ENCODE measurements around the gene MECP2.
A peak's percentile ranks its signal among the peaks of the same experiment; 100 is the strongest.

Gene MECP2

GRCh38 chrX:154074199-154074598, 23.3 kb downstream of the MECP2 start:
- no peak for DNase-seq
- intact Hi-C loops (cut with DNase I): no loop called here

GRCh38 chrX:154072192-154072591, 25.3 kb downstream of the MECP2 start:
- intact Hi-C loops (cut with DNase I): no loop called here
- no peak for DNase-seq

- DNase-seq: no peak
- intact Hi-C loops (cut with DNase I): no loop called here
These were observed 29.0 kb downstream of the MECP2 start for GRCh38 chrX:154068560-154068959.

- intact Hi-C loops (cut with DNase I): no loop called here
- no peak for DNase-seq
These were observed 32.7 kb downstream of the MECP2 start for GRCh38 chrX:154064637-154065435.

GRCh38 chrX:154063234-154063633, 34.3 kb downstream of the MECP2 start:
- intact Hi-C loops (cut with DNase I): no loop called here
- DNase-seq: no peak

GRCh38 chrX:154061801-154062200, 35.7 kb downstream of the MECP2 start:
- intact Hi-C loops (cut with DNase I): no loop called here
- no peak for DNase-seq

GRCh38 chrX:154059729-154060245, 37.7 kb downstream of the MECP2 start:
- intact Hi-C loops (cut with DNase I): no loop called here
- no peak for DNase-seq

GRCh38 chrX:154059231-154059630, 38.3 kb downstream of the MECP2 start:
- intact Hi-C loops (cut with DNase I): no loop called here
- DNase-seq: no peak

GRCh38 chrX:154058214-154058997, 39.1 kb downstream of the MECP2 start:
- intact Hi-C loops (cut with DNase I): no loop called here
- no peak for DNase-seq

- no peak for DNase-seq
- intact Hi-C loops (cut with DNase I): no loop called here
These were observed 39.7 kb downstream of the MECP2 start for GRCh38 chrX:154057791-154058190.

GRCh38 chrX:154056770-154057241, 40.7 kb downstream of the MECP2 start:
- no peak for DNase-seq
- intact Hi-C loops (cut with DNase I): no loop called here

- DNase-seq: peak; percentile 27 to 88 (median 72)
- intact Hi-C loops (cut with DNase I): no loop called here
These were observed 46.2 kb downstream of the MECP2 start for GRCh38 chrX:154051201-154051810.

- no peak for DNase-seq
- intact Hi-C loops (cut with DNase I): no loop called here
These were observed 47.4 kb downstream of the MECP2 start for GRCh38 chrX:154050113-154050495.

GRCh38 chrX:154049209-154050112, 48.1 kb downstream of the MECP2 start:
- intact Hi-C loops (cut with DNase I): no loop called here
- no peak for DNase-seq

GRCh38 chrX:154048398-154048797, 49.1 kb downstream of the MECP2 start:
- DNase-seq: no peak
- intact Hi-C loops (cut with DNase I): no loop called here

- intact Hi-C loops (cut with DNase I): no loop called here
These were observed 50.4 kb downstream of the MECP2 start for GRCh38 chrX:154046940-154047610.

GRCh38 chrX:154046031-154046781, 51.3 kb downstream of the MECP2 start:
- peak in 6 of 42 donors; percentile 3 to 49 (median 25) for DNase-seq
- intact Hi-C loops (cut with DNase I): no loop called here

More at GRCh38 chrX:154046940-154047610, 50.4 kb downstream of the MECP2 start:
- no peak for DNase-seq
